Activated naive CD4-positive, alpha-beta T cell treated with anti-CD3 and anti-CD28 coated beads for 36 hours (primary cell): ENCODE measurements around the gene THRB. TPM values are rescaled to one million over a fixed set of nuclear protein-coding genes. Genes with fewer than 3 reads are reported as not detected.
"Not testable (repeated sequence)": the region's sequence is repeated elsewhere in the genome, so short reads cannot be mapped to it uniquely, and the experiment has no call there.

ENCODE experiments used
- CTCF ChIA-PET: fragments of 350-600 bp; sonication (Branson Sonifier 250); formaldehyde crosslinking; loops from one replicate; lab custom pipeline; 2021; ENCODE audit warnings: antibody characterized with exemption; lab: Charles Lee
- DNase-seq: peaks from one replicate; pipeline ENCODE4 v3.0.0-alpha.2; 2020
- H3K27ac Mint-ChIP-seq: one replicate; pipeline ENCODE4 v1.8.0; 2021; ENCODE audit warnings: mild to moderate bottlenecking, mixed read lengths
- H3K27me3 Mint-ChIP-seq: one replicate; pipeline ENCODE4 v1.8.0; 2021; ENCODE audit warnings: low read depth, mixed read lengths
- H3K36me3 Mint-ChIP-seq: one replicate; pipeline ENCODE4 v1.8.0; 2021; ENCODE audit warnings: low read depth, mixed read lengths
- H3K4me1 Mint-ChIP-seq: one replicate; pipeline ENCODE4 v1.8.0; 2021; ENCODE audit warnings: low read depth, mixed read lengths
- H3K4me3 Mint-ChIP-seq: one replicate; pipeline ENCODE4 v1.8.0; 2021; ENCODE audit warnings: mild to moderate bottlenecking, moderate library complexity, mixed read lengths
- H3K9me3 Mint-ChIP-seq: one replicate; pipeline ENCODE4 v1.8.0; 2021; ENCODE audit warnings: mixed read lengths
- intact Hi-C: fragments of 100-400 bp; cut with micrococcal nuclease; formaldehyde crosslinking; loops from one replicate; pipeline ENCODE4 v1.15.1; 2023
- total RNA-seq, 2 experiments: library from RNA; stranded (reverse); gene quantifications; one replicate each; pipeline ENCODE4 v1.2.3, GENCODE V29; 2021

THRB gene
- total RNA-seq, 2 experiments from 2014 or later = not detected

- CTCF ChIA-PET = no interaction called here
- intact Hi-C loops = no loop called here
- peaks cover 1% of the 10 kb centered on the region for H3K9me3 Mint-ChIP-seq
- H3K36me3 Mint-ChIP-seq = no peaks in the 10 kb centered on the region
- no peaks in the 10 kb centered on the region for H3K4me1 Mint-ChIP-seq
- no peak for DNase-seq
- H3K27ac Mint-ChIP-seq = no peak overlapping the region
- no peaks in the 10 kb centered on the region for H3K27me3 Mint-ChIP-seq
- H3K4me3 Mint-ChIP-seq = no peak overlapping the region
These were observed 92.9 kb downstream of the THRB start for GRCh38 chr3:24401811-24402185.

- Mint-ChIP-seq H3K9me3 (peaks cover 1% of the 10 kb centered on the region), H3K4me1 (no peaks in the 10 kb centered on the region), H3K27me3 (no peaks in the 10 kb centered on the region), H3K4me3 (no peak overlapping the region), H3K27ac (no peak overlapping the region), H3K36me3 (no peaks in the 10 kb centered on the region)
- intact Hi-C loops = no loop called here
- DNase-seq = no peak
- CTCF ChIA-PET = no interaction called here
These were observed 93.4 kb downstream of the THRB start for GRCh38 chr3:24401090-24401810.

- Mint-ChIP-seq H3K27ac (no peak overlapping the region), H3K27me3 (no peaks in the 10 kb centered on the region), H3K36me3 (no peaks in the 10 kb centered on the region), H3K4me3 (no peak overlapping the region), H3K4me1 (no peaks in the 10 kb centered on the region), H3K9me3 (peaks cover 1% of the 10 kb centered on the region)
- DNase-seq = no peak
- intact Hi-C loops = no loop called here
- CTCF ChIA-PET = no interaction called here
These were observed 94.2 kb downstream of the THRB start for GRCh38 chr3:24400450-24400849.

- no peaks in the 10 kb centered on the region for H3K36me3 Mint-ChIP-seq
- peaks cover 1% of the 10 kb centered on the region for H3K9me3 Mint-ChIP-seq
These were observed 94.6 kb downstream of the THRB start for GRCh38 chr3:24400015-24400414.

GRCh38 chr3:24399614-24400013 lies 95.0 kb downstream of the THRB start:
- Mint-ChIP-seq H3K4me3 (no peak overlapping the region), H3K4me1 (no peaks in the 10 kb centered on the region), H3K36me3 (no peaks in the 10 kb centered on the region), H3K27ac (no peak overlapping the region), H3K27me3 (no peaks in the 10 kb centered on the region), H3K9me3 (peaks cover 1% of the 10 kb centered on the region)
- intact Hi-C loops = no loop called here
- DNase-seq = no peak
- CTCF ChIA-PET = no interaction called here

More at GRCh38 chr3:24400015-24400414, 94.6 kb downstream of the THRB start:
- intact Hi-C loops = no loop called here
- DNase-seq = no peak
- no peaks in the 10 kb centered on the region for H3K27me3 Mint-ChIP-seq
- H3K4me1 Mint-ChIP-seq = no peaks in the 10 kb centered on the region
- CTCF ChIA-PET = no interaction called here
- H3K4me3 Mint-ChIP-seq = no peak overlapping the region
- H3K27ac Mint-ChIP-seq = no peak overlapping the region

- H3K36me3 Mint-ChIP-seq, H3K4me3 Mint-ChIP-seq, CTCF ChIA-PET, H3K9me3 Mint-ChIP-seq, DNase-seq, H3K27ac Mint-ChIP-seq, H3K27me3 Mint-ChIP-seq, H3K4me1 Mint-ChIP-seq, intact Hi-C loops: not testable (repeated sequence)
These were observed 95.9 kb downstream of the THRB start for GRCh38 chr3:24398712-24399111.

GRCh38 chr3:24396338-24396737 lies 98.3 kb downstream of the THRB start:
- intact Hi-C loops = no loop called here
- H3K27me3 Mint-ChIP-seq = no peaks in the 10 kb centered on the region
- CTCF ChIA-PET = no interaction called here
- no peak overlapping the region for H3K4me3 Mint-ChIP-seq
- H3K36me3 Mint-ChIP-seq = no peaks in the 10 kb centered on the region
- H3K4me1 Mint-ChIP-seq = no peaks in the 10 kb centered on the region
- no peaks in the 10 kb centered on the region for H3K9me3 Mint-ChIP-seq
- no peak for DNase-seq
- no peak overlapping the region for H3K27ac Mint-ChIP-seq

- no peak overlapping the region for H3K4me3 Mint-ChIP-seq
These were observed 99.9 kb downstream of the THRB start for GRCh38 chr3:24394754-24395153.

GRCh38 chr3:24393316-24393715 lies 101.3 kb downstream of the THRB start:
- Mint-ChIP-seq H3K4me3 (no peak overlapping the region), H3K4me1 (no peaks in the 10 kb centered on the region), H3K9me3 (no peaks in the 10 kb centered on the region), H3K27me3 (no peaks in the 10 kb centered on the region), H3K36me3 (no peaks in the 10 kb centered on the region), H3K27ac (no peak overlapping the region)
- CTCF ChIA-PET = no interaction called here
- DNase-seq = no peak
- intact Hi-C loops = no loop called here

More at GRCh38 chr3:24394754-24395153, 99.9 kb downstream of the THRB start:
- no peak for DNase-seq
- Mint-ChIP-seq H3K4me1 (no peaks in the 10 kb centered on the region), H3K9me3 (no peaks in the 10 kb centered on the region), H3K27me3 (no peaks in the 10 kb centered on the region), H3K36me3 (no peaks in the 10 kb centered on the region), H3K27ac (no peak overlapping the region)
- CTCF ChIA-PET = interaction anchor here (0.8 kb wide), 1 partner anchor 24 kb away, joined by 3 read pairs; no protein-coding TSS in a partner anchor
- intact Hi-C loops = no loop called here

- DNase-seq = no peak
- Mint-ChIP-seq H3K27ac (no peak overlapping the region), H3K9me3 (no peaks in the 10 kb centered on the region), H3K4me1 (no peaks in the 10 kb centered on the region), H3K4me3 (no peak overlapping the region), H3K27me3 (no peaks in the 10 kb centered on the region), H3K36me3 (no peaks in the 10 kb centered on the region)
- intact Hi-C loops = no loop called here
- CTCF ChIA-PET = interaction anchor here (1.6 kb wide), 1 partner anchor 9 kb away, joined by 4 read pairs; no protein-coding TSS in a partner anchor
These were observed 104.2 kb downstream of the THRB start for GRCh38 chr3:24390169-24391130.

- H3K36me3 Mint-ChIP-seq = no peaks in the 10 kb centered on the region
- CTCF ChIA-PET = interaction anchor here (0.9 to 1.6 kb wide), 2 partner anchors 8 to 203 kb away, joined by 3 to 4 read pairs; no protein-coding TSS in a partner anchor
- DNase-seq = no peak
- no peaks in the 10 kb centered on the region for H3K4me1 Mint-ChIP-seq
- H3K9me3 Mint-ChIP-seq = no peaks in the 10 kb centered on the region
- no peaks in the 10 kb centered on the region for H3K27me3 Mint-ChIP-seq
- no peak overlapping the region for H3K27ac Mint-ChIP-seq
- intact Hi-C loops = no loop called here
- no peak overlapping the region for H3K4me3 Mint-ChIP-seq
These were observed 105.3 kb downstream of the THRB start for GRCh38 chr3:24389108-24390090.

- Mint-ChIP-seq H3K9me3 (no peaks in the 10 kb centered on the region), H3K36me3 (no peaks in the 10 kb centered on the region), H3K4me1 (no peaks in the 10 kb centered on the region), H3K4me3 (no peak overlapping the region), H3K27me3 (no peaks in the 10 kb centered on the region), H3K27ac (no peak overlapping the region)
- CTCF ChIA-PET = interaction anchor here (0.6 to 0.9 kb wide), 2 partner anchors 202 to 1725 kb away, joined by 3 read pairs; no protein-coding TSS in a partner anchor
- intact Hi-C loops = no loop called here
- no peak for DNase-seq
These were observed 106.0 kb downstream of the THRB start for GRCh38 chr3:24388611-24389010.
